ENCODE data around the gene FAM76B. TPM values are rescaled to one million over a fixed set of nuclear protein-coding genes. Genes with fewer than 3 reads are reported as not detected.
A peak's percentile ranks its signal among the peaks of the same experiment; 100 is the strongest.
"Not testable (repeated sequence)": the region's sequence is repeated elsewhere in the genome, so short reads cannot be mapped to it uniquely, and the experiment has no call there.

Gene FAM76B
- polyA plus RNA-seq, 3 donors = 7.8 to 46.6 (median 8.2) TPM

- intact Hi-C loops (cut with micrococcal nuclease) = no loop called here
- Histone ChIP-seq H3K9ac (ENCODE audit: insufficient read depth, low read length, poor library complexity, severe bottlenecking) (no peak overlapping the region), H4K20me1 (ENCODE audit: insufficient read depth, low read length) (no peaks in the 10 kb centered on the region), H3K9me3 (replicated peaks in 1 of 2; ENCODE audit: control insufficient read depth in 1 of 2, insufficient read depth in 1 of 2, low read length in 2 of 2) (no peaks in the 10 kb centered on the region), H3K79me2 (ENCODE audit: insufficient read depth, low read length) (no peaks in the 10 kb centered on the region), H3K27ac (ENCODE audit: low read depth in 1 of 2, low read length in 2 of 2) (no peak overlapping the region), H3K27me3 (ENCODE audit: control insufficient read depth in 2 of 2, insufficient read depth in 2 of 2, low read length in 2 of 2) (no peaks in the 10 kb centered on the region), H3K4me3 (replicated peaks in 1 of 3; ENCODE audit: low read depth in 2 of 3, low read length in 3 of 3) (no peak overlapping the region), H3K4me1 (ENCODE audit: control insufficient read depth in 1 of 2, insufficient read depth in 2 of 2, low read length in 2 of 2) (no peaks in the 10 kb centered on the region), H2AFZ (ENCODE audit: insufficient read depth, low read depth, low read length, poor library complexity, severe bottlenecking) (no peak overlapping the region), H3K36me3 (replicated peaks in 1 of 2; ENCODE audit: control insufficient read depth in 1 of 2, insufficient read depth in 2 of 2, low read length in 2 of 2) (peaks cover 35 to 88% of the 10 kb centered on the region in 2 donors), H3K4me2 (replicated peaks; ENCODE audit: extremely low read depth, low read length, poor library complexity, severe bottlenecking) (no peak overlapping the region)
- no peaks in the 10 kb centered on the region for H3K4me1 Mint-ChIP-seq
- H3K36me3 Mint-ChIP-seq = peaks cover 53 to 80% of the 10 kb centered on the region in 2 donors
- H3K27me3 Mint-ChIP-seq (ENCODE audit: low read depth in 3 of 3) = no peaks in the 10 kb centered on the region
- DNase-seq = no peak
- H3K27ac Mint-ChIP-seq = peak overlapping the region in 1 of 7 donors; percentile 4
- H3K9me3 Mint-ChIP-seq = no peaks in the 10 kb centered on the region
- no peak for TF ChIP-seq CTCF (IDR thresholded peaks at IDR 0.05)
- H3K4me3 Mint-ChIP-seq = no peak overlapping the region
- whole genome bisulfite sequencing (ENCODE audit: insufficient coverage) = no CpG with 5 or more reads among the region's 2 CpGs
Measured at GRCh38 chr11:95821640-95822039, 32.1 kb upstream of the FAM76B start.

GRCh38 chr11:95816037-95816436 is 26.5 kb upstream of the FAM76B start:
- Histone ChIP-seq H3K9me3 (replicated peaks in 1 of 2; ENCODE audit: control insufficient read depth in 1 of 2, insufficient read depth in 1 of 2, low read length in 2 of 2) (no peaks in the 10 kb centered on the region), H3K9ac (ENCODE audit: insufficient read depth, low read length, poor library complexity, severe bottlenecking) (no peak overlapping the region), H2AFZ (ENCODE audit: insufficient read depth, low read depth, low read length, poor library complexity, severe bottlenecking) (no peak overlapping the region), H3K79me2 (ENCODE audit: insufficient read depth, low read length) (no peaks in the 10 kb centered on the region), H3K36me3 (replicated peaks in 1 of 2; ENCODE audit: control insufficient read depth in 1 of 2, insufficient read depth in 2 of 2, low read length in 2 of 2) (peaks cover 39 to 73% of the 10 kb centered on the region in 2 donors), H4K20me1 (ENCODE audit: insufficient read depth, low read length) (no peaks in the 10 kb centered on the region), H3K27me3 (ENCODE audit: control insufficient read depth in 2 of 2, insufficient read depth in 2 of 2, low read length in 2 of 2) (no peaks in the 10 kb centered on the region), H3K4me2 (replicated peaks; ENCODE audit: extremely low read depth, low read length, poor library complexity, severe bottlenecking) (no peak overlapping the region), H3K4me3 (replicated peaks in 1 of 3; ENCODE audit: low read depth in 2 of 3, low read length in 3 of 3) (no peak overlapping the region), H3K4me1 (ENCODE audit: control insufficient read depth in 1 of 2, insufficient read depth in 2 of 2, low read length in 2 of 2) (no peaks in the 10 kb centered on the region), H3K27ac (ENCODE audit: low read depth in 1 of 2, low read length in 2 of 2) (no peak overlapping the region)
- H3K36me3 Mint-ChIP-seq = peaks cover 43 to 65% of the 10 kb centered on the region in 2 donors
- H3K27me3 Mint-ChIP-seq (ENCODE audit: low read depth in 3 of 3) = no peaks in the 10 kb centered on the region
- peak in 1 of 3 donors; percentile 3 for DNase-seq
- no peak overlapping the region for H3K4me3 Mint-ChIP-seq
- TF ChIP-seq CTCF (IDR thresholded peaks at IDR 0.05) = no peak
- no peaks in the 10 kb centered on the region for H3K9me3 Mint-ChIP-seq
- no peaks in the 10 kb centered on the region for H3K4me1 Mint-ChIP-seq
- peak overlapping the region in 1 of 7 donors; percentile 6 for H3K27ac Mint-ChIP-seq
- intact Hi-C loops (cut with micrococcal nuclease) = no loop called here
- no CpG with 5 or more reads among the region's 2 CpGs for WGBS (ENCODE audit: insufficient coverage)

- H3K27me3 ChIP-seq (ENCODE audit: control insufficient read depth in 2 of 2, insufficient read depth in 2 of 2, low read length in 2 of 2); H3K79me2 ChIP-seq (ENCODE audit: insufficient read depth, low read length); H3K27me3 Mint-ChIP-seq (ENCODE audit: low read depth in 3 of 3); H3K9me3 ChIP-seq (replicated peaks in 1 of 2; ENCODE audit: control insufficient read depth in 1 of 2, insufficient read depth in 1 of 2, low read length in 2 of 2); H3K4me2 ChIP-seq (replicated peaks; ENCODE audit: extremely low read depth, low read length, poor library complexity, severe bottlenecking); DNase-seq; H4K20me1 ChIP-seq (ENCODE audit: insufficient read depth, low read length); H3K4me3 ChIP-seq (replicated peaks in 1 of 3; ENCODE audit: low read depth in 2 of 3, low read length in 3 of 3); H3K27ac ChIP-seq (ENCODE audit: low read depth in 1 of 2, low read length in 2 of 2); H3K4me3 Mint-ChIP-seq; H2AFZ ChIP-seq (ENCODE audit: insufficient read depth, low read depth, low read length, poor library complexity, severe bottlenecking); H3K9ac ChIP-seq (ENCODE audit: insufficient read depth, low read length, poor library complexity, severe bottlenecking); intact Hi-C loops (cut with micrococcal nuclease); H3K4me1 Mint-ChIP-seq; H3K4me1 ChIP-seq (ENCODE audit: control insufficient read depth in 1 of 2, insufficient read depth in 2 of 2, low read length in 2 of 2); H3K27ac Mint-ChIP-seq: not testable (repeated sequence)
- WGBS (ENCODE audit: insufficient coverage) = no CpG with 5 or more reads among the region's 4 CpGs
- H3K9me3 Mint-ChIP-seq = peaks cover 0 to 20% (median 0%) of the 10 kb centered on the region in 7 donors
- peaks cover 28 to 39% of the 10 kb centered on the region in 2 donors for H3K36me3 Mint-ChIP-seq
- peaks cover 21 to 49% of the 10 kb centered on the region in 2 donors for H3K36me3 ChIP-seq (replicated peaks in 1 of 2; ENCODE audit: control insufficient read depth in 1 of 2, insufficient read depth in 2 of 2, low read length in 2 of 2)
Measured at GRCh38 chr11:95811052-95811451, 21.5 kb upstream of the FAM76B start.
